Calu3 (cell line): ENCODE measurements around the gene BRAT1. TPM values are rescaled to one million over a fixed set of nuclear protein-coding genes. Genes with fewer than 3 reads are reported as not detected.

Experiments used
- BruUV-seq: library from RNA; stranded (reverse); fragments of 400-500 nt; replicated peaks from 2 replicates; lab custom pipeline; 2021; lab: Mats Ljungman, UMichigan
- CTCF ChIA-PET: fragments of 300-600 bp; sonication (Branson Sonifier 250); formaldehyde crosslinking; loops from one replicate; lab custom pipeline; 2022; ENCODE audit warnings: antibody characterized with exemption; lab: Charles Lee
- DNase-seq: peaks from one replicate; pipeline ENCODE4 v3.0.0; 2022
- H3K27ac Mint-ChIP-seq: one replicate; pipeline ENCODE4 v1.8.0; 2022; ENCODE audit warnings: mixed read lengths; ENCODE audit not compliant: unreplicated experiment
- H3K27me3 Mint-ChIP-seq: one replicate; pipeline ENCODE4 v1.8.0; 2022; ENCODE audit warnings: mixed read lengths; ENCODE audit not compliant: unreplicated experiment
- H3K36me3 Mint-ChIP-seq: one replicate; pipeline ENCODE4 v1.8.0; 2022; ENCODE audit warnings: mild to moderate bottlenecking, moderate library complexity, mixed read lengths; ENCODE audit not compliant: insufficient read depth, unreplicated experiment
- H3K4me1 Mint-ChIP-seq: one replicate; pipeline ENCODE4 v1.8.0; 2022; ENCODE audit warnings: mild to moderate bottlenecking, low read depth, mixed read lengths; ENCODE audit not compliant: unreplicated experiment
- H3K4me3 Mint-ChIP-seq: one replicate; pipeline ENCODE4 v1.8.0; 2022; ENCODE audit warnings: mild to moderate bottlenecking, low read depth, moderate library complexity, mixed read lengths; ENCODE audit not compliant: unreplicated experiment
- H3K9me3 Mint-ChIP-seq: one replicate; pipeline ENCODE4 v1.8.0; 2022; ENCODE audit warnings: low read depth, mixed read lengths; ENCODE audit not compliant: unreplicated experiment
- CTCF ChIP-seq: fragments of 200-600 bp; IDR thresholded peaks from one replicate; pipeline ENCODE4 v1.8.0; 2022; ENCODE audit warnings: antibody characterized with exemption; ENCODE audit not compliant: unreplicated experiment
- intact Hi-C: fragments of 100-400 bp; cut with micrococcal nuclease; formaldehyde crosslinking; loops from one replicate; pipeline ENCODE4 v1.10.0; 2022; ENCODE audit not compliant: unreplicated experiment
- total RNA-seq: library from RNA; stranded (reverse); gene quantifications from 2 replicates; pipeline ENCODE4 v1.2.3, GENCODE V29; 2022

BRAT1 gene
- total RNA-seq, 1 experiment from 2014 or later, result 59.6 TPM

- Mint-ChIP-seq H3K36me3 (peaks cover 96% of the 10 kb centered on the region), H3K4me1 (no peaks in the 10 kb centered on the region), H3K27me3 (no peaks in the 10 kb centered on the region), H3K4me3 (no peak overlapping the region), H3K9me3 (no peaks in the 10 kb centered on the region), H3K27ac (no peak overlapping the region)
- CTCF ChIA-PET, result interaction anchor here (1.5 kb wide), 1 partner anchor 12 kb away, joined by 3 read pairs; no protein-coding TSS in a partner anchor
- BruUV-seq, result no TSS peak
- no peak for DNase-seq
- intact Hi-C loops, result no loop called here
- no peak for TF ChIP-seq CTCF
Measured at GRCh38 chr7:2542011-2542915, 13.1 kb downstream of the BRAT1 start.

GRCh38 chr7:2541291-2542010 is 13.9 kb downstream of the BRAT1 start:
- Mint-ChIP-seq H3K4me1 (no peaks in the 10 kb centered on the region), H3K27ac (no peak overlapping the region), H3K4me3 (no peak overlapping the region), H3K36me3 (peaks cover 88% of the 10 kb centered on the region), H3K27me3 (no peaks in the 10 kb centered on the region), H3K9me3 (no peaks in the 10 kb centered on the region)
- DNase-seq, result no peak
- BruUV-seq, result no TSS peak
- TF ChIP-seq CTCF, result no peak
- intact Hi-C loops, result no loop called here
- CTCF ChIA-PET, result interaction anchor here (0.6 to 1.5 kb wide), 2 partner anchors 13 to 62 kb away, joined by 3 read pairs; no protein-coding TSS in a partner anchor

- no TSS peak for BruUV-seq
- CTCF ChIA-PET, result interaction anchor here (0.6 kb wide), 1 partner anchor 63 kb away, joined by 3 read pairs; no protein-coding TSS in a partner anchor
- no peak overlapping the region for H3K27ac Mint-ChIP-seq
- no peak for DNase-seq
- H3K4me3 Mint-ChIP-seq, result no peak overlapping the region
- H3K9me3 Mint-ChIP-seq, result no peaks in the 10 kb centered on the region
- H3K27me3 Mint-ChIP-seq, result no peaks in the 10 kb centered on the region
- H3K4me1 Mint-ChIP-seq, result no peaks in the 10 kb centered on the region
- peaks cover 80% of the 10 kb centered on the region for H3K36me3 Mint-ChIP-seq
- intact Hi-C loops, result no loop called here
- TF ChIP-seq CTCF, result no peak
Measured at GRCh38 chr7:2540641-2541051, 14.7 kb downstream of the BRAT1 start.

GRCh38 chr7:2540133-2540532 is 15.2 kb downstream of the BRAT1 start:
- peaks cover 79% of the 10 kb centered on the region for H3K36me3 Mint-ChIP-seq
- H3K9me3 Mint-ChIP-seq, result no peaks in the 10 kb centered on the region
- no peak for TF ChIP-seq CTCF
- no TSS peak for BruUV-seq
- H3K4me3 Mint-ChIP-seq, result no peak overlapping the region
- no peaks in the 10 kb centered on the region for H3K27me3 Mint-ChIP-seq
- DNase-seq, result no peak
- H3K4me1 Mint-ChIP-seq, result no peaks in the 10 kb centered on the region
- intact Hi-C loops, result no loop called here
- CTCF ChIA-PET, result interaction anchor here (0.6 kb wide), 1 partner anchor 66 kb away, joined by 3 read pairs; no protein-coding TSS in a partner anchor
- H3K27ac Mint-ChIP-seq, result no peak overlapping the region
